WTC11 (cell line): Measurements from ENCODE around the gene CNTNAP5. TPM values are rescaled to one million over a fixed set of nuclear protein-coding genes. Genes with fewer than 3 reads are reported as not detected.

Source experiments
- ATAC-seq: fragments of 200-7000 bp; cut with Tn5 transposase; 2 replicates; pipeline ENCODE4 v1.10.0; 2021; ENCODE audit warnings: mild to moderate bottlenecking, moderate library complexity
- CTCF ChIA-PET: fragments of 300-600 bp; sonication (Branson Sonifier 250); formaldehyde crosslinking; loops from one replicate; lab custom pipeline; 2021; ENCODE audit warnings: antibody characterized with exemption; lab: Charles Lee
- POLR2A ChIA-PET: fragments of 350-600 bp; sonication (Branson Sonifier 250); formaldehyde crosslinking; loops from one replicate; lab custom pipeline; 2021; ENCODE audit warnings: antibody characterized with exemption; lab: Charles Lee
- DNase-seq: peaks from one replicate; pipeline ENCODE4 v3.0.0; 2021; ENCODE audit warnings: low spot score
- H3K27ac Mint-ChIP-seq: 2 replicates; pipeline ENCODE4 v1.8.0; 2021; ENCODE audit warnings: mixed read lengths
- H3K27me3 Mint-ChIP-seq: 2 replicates; pipeline ENCODE4 v1.8.0; 2021; ENCODE audit warnings: low read depth, mild to moderate bottlenecking, moderate library complexity, mixed read lengths
- H3K36me3 Mint-ChIP-seq: 2 replicates; pipeline ENCODE4 v1.8.0; 2021; ENCODE audit warnings: mixed read lengths
- H3K4me1 Mint-ChIP-seq: 2 replicates; pipeline ENCODE4 v1.8.0; 2022; ENCODE audit warnings: mixed read lengths
- H3K4me3 Mint-ChIP-seq: 2 replicates; pipeline ENCODE4 v1.8.0; 2021; ENCODE audit warnings: mild to moderate bottlenecking, moderate library complexity, mixed read lengths
- H3K9me3 Mint-ChIP-seq: 2 replicates; pipeline ENCODE4 v1.8.0; 2021; ENCODE audit warnings: mixed read lengths
- ARID4B ChIP-seq: sonication (generic); formaldehyde crosslinking; IDR thresholded peaks from 2 replicates; pipeline ENCODE4 v1.8.0; 2023; ENCODE audit warnings: missing genetic modification reagents, mild to moderate bottlenecking, borderline replicate concordance
- ATF3 ChIP-seq: sonication (generic); formaldehyde crosslinking; conservative IDR thresholded peaks from 2 replicates; pipeline ENCODE4 v1.8.1; 2022; ENCODE audit warnings: mild to moderate bottlenecking, missing genetic modification reagents
- CBFB ChIP-seq: sonication (generic); formaldehyde crosslinking; IDR thresholded peaks from 2 replicates; pipeline ENCODE4 v1.8.1; 2022; ENCODE audit warnings: mild to moderate bottlenecking, low read depth, missing genetic modification reagents
- ELF4 ChIP-seq: sonication (generic); formaldehyde crosslinking; IDR thresholded peaks from 2 replicates; pipeline ENCODE4 v1.8.1; 2022; ENCODE audit warnings: low read depth, mild to moderate bottlenecking, moderate library complexity, missing genetic modification reagents
- EMX1 ChIP-seq: fragments of 250-450 bp; sonication (Bioruptor Pico); IDR thresholded peaks from 2 replicates; pipeline ENCODE4 v1.8.0; 2021; ENCODE audit warnings: mild to moderate bottlenecking
- FOXK1 ChIP-seq: sonication (generic); formaldehyde crosslinking; IDR thresholded peaks from 2 replicates; pipeline ENCODE4 v1.8.0; 2022; ENCODE audit warnings: mild to moderate bottlenecking, moderate library complexity, missing genetic modification reagents
- KAT7 ChIP-seq: sonication (generic); formaldehyde crosslinking; IDR thresholded peaks from 2 replicates; pipeline ENCODE4 v1.8.1; 2023; ENCODE audit warnings: missing genetic modification reagents, mild to moderate bottlenecking, borderline replicate concordance
- MLX ChIP-seq: sonication (generic); formaldehyde crosslinking; IDR thresholded peaks from 2 replicates; pipeline ENCODE4 v1.8.1; 2023; ENCODE audit warnings: mild to moderate bottlenecking, missing genetic modification reagents, moderate library complexity
- NR3C1 ChIP-seq: sonication (generic); formaldehyde crosslinking; conservative IDR thresholded peaks from 2 replicates; pipeline ENCODE4 v1.8.1; 2023; ENCODE audit warnings: low read depth, mild to moderate bottlenecking, missing genetic modification reagents
- RELA ChIP-seq: sonication (generic); formaldehyde crosslinking; IDR thresholded peaks from 2 replicates; pipeline ENCODE4 v1.8.1; 2022; ENCODE audit warnings: missing genetic modification reagents, mild to moderate bottlenecking, borderline replicate concordance
- SOX15 ChIP-seq: fragments of 250-450 bp; sonication (Bioruptor Pico); IDR thresholded peaks from 2 replicates; pipeline ENCODE4 v1.9.0; 2021; ENCODE audit warnings: mild to moderate bottlenecking
- SP1 ChIP-seq: sonication (generic); formaldehyde crosslinking; conservative IDR thresholded peaks from 2 replicates; pipeline ENCODE4 v1.8.1; 2022; ENCODE audit warnings: missing genetic modification reagents
- ZBTB43 ChIP-seq: sonication (generic); formaldehyde crosslinking; IDR thresholded peaks from 2 replicates; pipeline ENCODE4 v1.8.1; 2023; ENCODE audit warnings: mild to moderate bottlenecking, missing genetic modification reagents
- ZNF263 ChIP-seq: sonication (generic); formaldehyde crosslinking; IDR thresholded peaks from 2 replicates; pipeline ENCODE4 v1.8.1; 2022; ENCODE audit warnings: low read depth, mild to moderate bottlenecking, moderate library complexity, missing genetic modification reagents
- ZNF281 ChIP-seq: sonication (generic); formaldehyde crosslinking; IDR thresholded peaks from 2 replicates; pipeline ENCODE4 v1.8.0; 2023; ENCODE audit warnings: mild to moderate bottlenecking, missing genetic modification reagents
- ZSCAN18 ChIP-seq: fragments of 250-450 bp; sonication (Bioruptor Pico); IDR thresholded peaks from 2 replicates; pipeline ENCODE4 v2.1.2; 2022; ENCODE audit warnings: mild to moderate bottlenecking, moderate library complexity
- total RNA-seq: library from RNA; stranded (reverse); gene quantifications from 3 replicates; pipeline ENCODE4 v1.2.3, GENCODE V29; 2021

CNTNAP5 gene
- total RNA-seq, 1 experiment from 2014 or later: 0.22 TPM

- ChIA-PET POLR2A (no interaction called here), CTCF (no interaction called here)
- H3K36me3 Mint-ChIP-seq: no peaks in the 10 kb centered on the region
- no peaks in the 10 kb centered on the region for H3K27me3 Mint-ChIP-seq
- TF ChIP-seq ZBTB43: no peak
- no peak for TF ChIP-seq CBFB
- TF ChIP-seq ATF3: no peak
- no peak for TF ChIP-seq SOX15 (CRISPR knock-in tag)
- no peak for TF ChIP-seq MLX (CRISPR knock-in tag)
- no peak for TF ChIP-seq ELF4 (CRISPR knock-in tag)
- no peak for TF ChIP-seq EMX1 (CRISPR knock-in tag)
- no peak for TF ChIP-seq ZNF281
- no peak for TF ChIP-seq ARID4B (CRISPR knock-in tag)
- no peak for TF ChIP-seq NR3C1 (CRISPR knock-in tag)
- no peak for TF ChIP-seq ZNF263 (CRISPR knock-in tag)
- no peak for TF ChIP-seq RELA (CRISPR knock-in tag)
- no peak for TF ChIP-seq SP1 (CRISPR knock-in tag)
- no peak for TF ChIP-seq ZSCAN18 (CRISPR knock-in tag)
- TF ChIP-seq KAT7 (CRISPR knock-in tag): no peak
- TF ChIP-seq FOXK1: no peak
- H3K9me3 Mint-ChIP-seq: 0 out of 2 replicates have a peak, but pooled peaks cover 4% of the 10 kb centered on the region
- DNase-seq (no peak), ATAC-seq (no peak)
- H3K27ac Mint-ChIP-seq: no peak overlapping the region
- peaks cover 30% of the 10 kb centered on the region for H3K4me1 Mint-ChIP-seq
- no peak overlapping the region for H3K4me3 Mint-ChIP-seq
These were observed 559.5 kb downstream of the CNTNAP5 start for GRCh38 chr2:124584615-124585014.
